Progenitor cell of endocrine pancreas (in vitro differentiated cells): Measurements from ENCODE around the gene TRIP12. TPM values are rescaled to one million over a fixed set of nuclear protein-coding genes. Genes with fewer than 3 reads are reported as not detected.
"Not testable (repeated sequence)": the region's sequence is repeated elsewhere in the genome, so short reads cannot be mapped to it uniquely, and the experiment has no call there.

Source experiments
- DNase-seq: peaks from one replicate; pipeline ENCODE4 v3.0.0; 2021; ENCODE audit warnings: low spot score; ENCODE audit not compliant: unreplicated experiment
- H3K27ac Mint-ChIP-seq: 2 replicates; pipeline ENCODE4 v1.8.0; 2021; ENCODE audit warnings: mild to moderate bottlenecking, moderate library complexity, mixed read lengths
- H3K27me3 Mint-ChIP-seq: 2 replicates; pipeline ENCODE4 v1.8.0; 2021; ENCODE audit warnings: mixed read lengths
- H3K36me3 Mint-ChIP-seq: 2 replicates; pipeline ENCODE4 v1.8.0; 2022; ENCODE audit warnings: mixed read lengths; ENCODE audit not compliant: insufficient read depth
- H3K4me1 Mint-ChIP-seq: 2 replicates; pipeline ENCODE4 v1.8.0; 2021; ENCODE audit warnings: low read depth, mixed read lengths
- H3K4me3 Mint-ChIP-seq: 2 replicates; pipeline ENCODE4 v1.8.0; 2021; ENCODE audit warnings: low read depth, mild to moderate bottlenecking, moderate library complexity, mixed read lengths
- H3K9me3 Mint-ChIP-seq: 2 replicates; pipeline ENCODE4 v1.8.0; 2021; ENCODE audit warnings: low read depth, mixed read lengths
- total RNA-seq: library from RNA; stranded (reverse); gene quantifications from 2 replicates; pipeline ENCODE4 v1.2.1, GENCODE V29; 2021
- TF ChIP-seq, protein P1 (sequence below): fragments of 200-600 bp; sonication (generic); IDR thresholded peaks from one replicate; pipeline ENCODE4 v1.5.0; 2021; ENCODE audit warnings: antibody characterized with exemption, mild to moderate bottlenecking; ENCODE audit not compliant: unreplicated experiment

The TRIP12 gene
- total RNA-seq, 1 donor from 2014 or later, result 228 TPM

DNA sequence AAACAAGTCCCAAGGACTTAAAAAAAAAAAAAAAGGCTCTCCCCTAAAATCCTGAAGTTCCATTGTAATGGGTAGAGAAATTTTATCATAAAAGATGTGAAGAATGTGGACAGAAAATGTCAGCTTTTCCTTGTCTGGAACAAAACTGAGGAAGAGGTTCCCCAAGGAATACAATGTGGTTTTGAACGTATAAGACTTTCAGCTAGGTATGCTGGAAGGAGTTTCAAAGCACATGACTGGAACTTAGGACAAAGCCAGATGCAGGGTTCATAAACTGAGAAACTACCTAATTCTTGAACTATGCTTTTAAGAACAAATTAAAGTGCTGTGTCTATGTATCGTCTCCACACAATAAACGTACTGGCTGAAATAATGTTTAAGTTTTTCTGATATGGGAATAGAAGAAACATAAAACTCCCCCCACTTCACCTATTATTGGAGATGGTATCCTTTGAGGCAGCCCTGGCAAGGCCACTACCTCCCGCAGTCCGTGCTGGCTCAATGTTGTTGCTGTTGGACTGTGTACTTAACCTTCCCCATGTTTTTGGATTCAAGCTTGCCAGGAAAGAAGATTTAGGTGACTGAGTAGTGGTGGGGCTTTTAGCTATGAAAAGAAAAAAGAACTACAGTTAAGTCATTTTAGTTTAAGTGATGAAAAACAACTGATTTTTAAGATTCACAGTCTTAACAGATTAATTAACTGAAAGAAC lies 123.2 kb downstream of the TRIP12 start:
- TF ChIP-seq, protein P1, sequence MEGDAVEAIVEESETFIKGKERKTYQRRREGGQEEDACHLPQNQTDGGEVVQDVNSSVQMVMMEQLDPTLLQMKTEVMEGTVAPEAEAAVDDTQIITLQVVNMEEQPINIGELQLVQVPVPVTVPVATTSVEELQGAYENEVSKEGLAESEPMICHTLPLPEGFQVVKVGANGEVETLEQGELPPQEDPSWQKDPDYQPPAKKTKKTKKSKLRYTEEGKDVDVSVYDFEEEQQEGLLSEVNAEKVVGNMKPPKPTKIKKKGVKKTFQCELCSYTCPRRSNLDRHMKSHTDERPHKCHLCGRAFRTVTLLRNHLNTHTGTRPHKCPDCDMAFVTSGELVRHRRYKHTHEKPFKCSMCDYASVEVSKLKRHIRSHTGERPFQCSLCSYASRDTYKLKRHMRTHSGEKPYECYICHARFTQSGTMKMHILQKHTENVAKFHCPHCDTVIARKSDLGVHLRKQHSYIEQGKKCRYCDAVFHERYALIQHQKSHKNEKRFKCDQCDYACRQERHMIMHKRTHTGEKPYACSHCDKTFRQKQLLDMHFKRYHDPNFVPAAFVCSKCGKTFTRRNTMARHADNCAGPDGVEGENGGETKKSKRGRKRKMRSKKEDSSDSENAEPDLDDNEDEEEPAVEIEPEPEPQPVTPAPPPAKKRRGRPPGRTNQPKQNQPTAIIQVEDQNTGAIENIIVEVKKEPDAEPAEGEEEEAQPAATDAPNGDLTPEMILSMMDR, result no peak
- Mint-ChIP-seq H3K4me1 (peaks cover 4% of the 10 kb centered on the region), H3K36me3 (peaks cover 28% of the 10 kb centered on the region), H3K27ac (no peak overlapping the region), H3K9me3 (no peaks in the 10 kb centered on the region), H3K27me3 (no peaks in the 10 kb centered on the region), H3K4me3 (no peak overlapping the region)
- DNase-seq, result no peak

DNA sequence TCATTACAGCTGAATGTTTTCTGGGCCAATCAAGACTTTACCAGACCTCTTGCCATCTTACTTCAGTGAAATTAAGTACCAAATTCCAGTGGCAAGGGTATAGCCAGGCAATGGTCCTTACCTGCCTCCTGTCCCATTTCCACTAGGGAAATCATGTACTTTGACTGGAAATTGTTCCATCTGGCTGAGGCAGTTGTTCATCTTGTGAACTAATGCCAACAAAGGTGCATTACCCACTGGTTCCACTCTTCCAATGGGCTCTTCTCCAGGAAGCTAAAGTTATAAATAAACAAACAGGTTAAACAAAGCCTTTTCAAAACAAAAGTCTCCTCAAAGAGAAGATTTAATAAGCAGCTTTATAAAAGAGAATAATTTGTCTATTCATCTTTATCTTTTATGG lies 126.8 kb downstream of the TRIP12 start:
- TF ChIP-seq, protein P1, result no peak
- Mint-ChIP-seq H3K9me3 (no peaks in the 10 kb centered on the region), H3K4me3 (no peak overlapping the region), H3K4me1 (no peaks in the 10 kb centered on the region), H3K36me3 (peaks cover 28% of the 10 kb centered on the region), H3K27ac (no peak overlapping the region), H3K27me3 (no peaks in the 10 kb centered on the region)
- no peak for DNase-seq

DNA sequence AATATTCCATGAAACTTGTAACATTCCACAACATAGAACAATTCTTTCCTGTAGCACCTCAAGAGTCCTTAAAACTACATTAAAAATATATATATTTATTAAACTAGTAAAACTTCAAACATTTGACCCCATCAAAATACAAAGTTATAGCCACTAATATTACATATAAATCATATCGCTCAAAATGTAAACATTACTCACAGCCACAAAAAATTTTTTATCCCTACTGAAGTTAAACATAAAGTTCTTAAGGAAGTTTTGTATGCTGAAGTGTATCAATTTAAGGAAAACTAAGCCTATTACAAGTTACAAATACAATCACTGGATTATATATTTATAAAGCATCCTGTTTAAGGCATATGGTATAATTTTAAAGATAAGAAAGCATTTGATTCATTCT lies 127.2 kb downstream of the TRIP12 start:
- TF ChIP-seq, protein P1, result no peak
- Mint-ChIP-seq H3K36me3 (peaks cover 28% of the 10 kb centered on the region), H3K9me3 (no peaks in the 10 kb centered on the region), H3K4me3 (no peak overlapping the region), H3K27me3 (no peaks in the 10 kb centered on the region), H3K4me1 (no peaks in the 10 kb centered on the region), H3K27ac (no peak overlapping the region)
- DNase-seq, result no peak

DNA sequence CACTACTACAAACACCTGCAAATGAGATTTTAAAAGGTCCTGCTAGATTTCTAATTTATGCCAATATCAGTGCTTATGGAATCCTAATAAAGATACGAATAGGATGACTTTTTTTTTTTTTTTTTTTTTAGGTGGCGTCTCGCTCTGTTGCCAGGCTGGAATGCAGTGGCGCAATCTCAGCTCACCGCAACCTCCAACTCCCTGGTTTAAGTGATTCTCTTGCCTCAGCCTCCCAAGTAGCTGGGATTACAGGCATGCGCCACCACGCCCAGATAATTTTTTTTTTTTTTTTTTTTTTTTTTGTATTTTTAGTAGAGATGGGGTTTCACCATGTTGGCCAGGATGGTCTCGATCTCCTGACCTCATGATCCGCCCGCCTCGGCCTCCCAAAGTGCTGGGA lies 135.5 kb downstream of the TRIP12 start:
- not testable (repeated sequence) for H3K4me3 Mint-ChIP-seq, DNase-seq

DNA sequence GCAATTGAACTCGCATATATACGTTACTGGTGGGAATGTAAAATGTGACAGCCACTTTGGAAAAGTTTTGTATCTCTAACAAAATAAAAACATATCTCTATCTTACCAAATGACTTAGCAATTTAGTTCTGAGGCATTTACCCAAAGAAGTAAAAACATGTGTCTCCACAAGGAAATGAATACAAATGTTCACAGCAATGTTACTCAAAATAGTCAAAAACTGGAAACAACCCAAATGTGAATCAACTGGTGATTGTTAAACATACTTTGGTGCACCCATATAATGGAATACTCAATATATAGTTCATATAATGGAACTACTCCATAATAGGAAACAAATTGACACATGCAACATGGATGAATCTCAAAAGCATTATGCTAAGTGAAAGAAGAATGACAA lies 137.0 kb downstream of the TRIP12 start:
- H3K36me3 Mint-ChIP-seq, result peaks cover 33% of the 10 kb centered on the region
- no peak overlapping the region for H3K4me3 Mint-ChIP-seq
- DNase-seq, result no peak
- H3K27me3 Mint-ChIP-seq, result no peaks in the 10 kb centered on the region
- peaks cover 10% of the 10 kb centered on the region for H3K4me1 Mint-ChIP-seq
- no peaks in the 10 kb centered on the region for H3K9me3 Mint-ChIP-seq
- H3K27ac Mint-ChIP-seq, result no peak overlapping the region
- TF ChIP-seq, protein P1, result no peak

More for the DNA sequence above, 135.5 kb downstream of the TRIP12 start:
- peaks cover 33% of the 10 kb centered on the region for H3K36me3 Mint-ChIP-seq
- not testable (repeated sequence) for H3K4me1 Mint-ChIP-seq, H3K27me3 Mint-ChIP-seq, H3K9me3 Mint-ChIP-seq, H3K27ac Mint-ChIP-seq

DNA sequence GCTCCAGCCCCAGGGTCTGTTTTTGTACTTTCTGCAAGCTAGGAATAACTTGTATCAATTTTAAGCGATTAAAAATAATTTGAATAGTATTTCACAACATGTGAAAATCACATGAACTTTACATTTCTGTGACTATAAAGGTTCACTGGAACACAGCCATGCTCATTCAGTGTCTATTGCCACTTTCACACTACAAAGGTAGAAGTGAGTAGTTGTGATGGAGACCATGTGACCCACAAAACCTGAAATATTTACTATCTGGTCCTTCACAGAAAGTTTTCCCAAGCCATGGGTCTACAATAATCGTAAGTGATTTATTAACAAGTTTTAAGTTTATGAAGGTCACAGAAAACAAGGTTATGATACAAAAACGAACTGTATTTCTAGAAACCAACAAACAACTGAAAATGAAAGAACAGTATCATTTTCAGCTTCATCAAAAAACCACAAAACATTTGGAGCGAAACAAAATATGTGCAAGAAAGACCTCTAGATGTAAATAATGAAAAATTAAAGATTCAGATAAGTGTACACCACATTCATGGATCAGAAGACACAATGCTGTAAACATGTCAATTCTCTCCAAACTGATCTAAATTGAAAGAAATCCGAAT lies 138.6 kb downstream of the TRIP12 start:
- Mint-ChIP-seq H3K4me1 (peaks cover 10% of the 10 kb centered on the region), H3K4me3 (no peak overlapping the region), H3K27me3 (no peaks in the 10 kb centered on the region), H3K36me3 (peaks cover 26% of the 10 kb centered on the region), H3K27ac (no peak overlapping the region), H3K9me3 (no peaks in the 10 kb centered on the region)
- TF ChIP-seq, protein P1, result no peak
- no peak for DNase-seq
